ENCODE results near the gene CHCHD10.

The CHCHD10 gene

GRCh38 chr22:23786752-23787599 lies 19.2 kb upstream of the CHCHD10 start, which contains the start of gene SMARCB1:
TSS of gene SMARCB1 (plus strand) at chr22:23786966. CDS start at chr22:23787170, 204 bp downstream.
- peak; percentile 88 for DNase-seq

- DNase-seq: no peak
Measured at GRCh38 chr22:23786261-23786710, 18.5 kb upstream of the CHCHD10 start.

GRCh38 chr22:23784215-23784732 lies 16.5 kb upstream of the CHCHD10 start:
- DNase-seq: no peak

- DNase-seq: no peak
Measured at GRCh38 chr22:23783265-23784150, 15.7 kb upstream of the CHCHD10 start.

- DNase-seq: no peak
Measured at GRCh38 chr22:23782703-23783102, 14.9 kb upstream of the CHCHD10 start.

GRCh38 chr22:23782252-23782651 lies 14.5 kb upstream of the CHCHD10 start:
- no peak for DNase-seq

GRCh38 chr22:23781511-23782183 lies 13.9 kb upstream of the CHCHD10 start:
- no peak for DNase-seq

- DNase-seq: no peak
Measured at GRCh38 chr22:23781065-23781464, 13.3 kb upstream of the CHCHD10 start.

- no peak for DNase-seq
Measured at GRCh38 chr22:23780146-23780748, 12.5 kb upstream of the CHCHD10 start.

- DNase-seq: no peak
Measured at GRCh38 chr22:23779731-23780130, 12.0 kb upstream of the CHCHD10 start.

GRCh38 chr22:23779083-23779482 lies 11.3 kb upstream of the CHCHD10 start:
- DNase-seq: no peak

- DNase-seq: no peak
Measured at GRCh38 chr22:23778577-23778900, 10.8 kb upstream of the CHCHD10 start.

GRCh38 chr22:23777776-23778576 lies 10.2 kb upstream of the CHCHD10 start:
- no peak for DNase-seq

- no peak for DNase-seq
Measured at GRCh38 chr22:23775779-23776375, 8.1 kb upstream of the CHCHD10 start.

GRCh38 chr22:23774922-23775436 lies 7.2 kb upstream of the CHCHD10 start:
- no peak for DNase-seq

- no peak for DNase-seq
Measured at GRCh38 chr22:23774114-23774921, 6.5 kb upstream of the CHCHD10 start.

GRCh38 chr22:23773483-23774113 lies 5.8 kb upstream of the CHCHD10 start:
- DNase-seq: no peak

GRCh38 chr22:23772649-23773473 lies 5.1 kb upstream of the CHCHD10 start, which contains the start of gene MMP11:
TSS of gene MMP11 (plus strand) at chr22:23772849. CDS start at chr22:23772871, 22 bp downstream.
- peak; percentile 47 for DNase-seq

- no peak for DNase-seq
Measured at GRCh38 chr22:23772315-23772648, 4.5 kb upstream of the CHCHD10 start.
